GM19468 (cell line): Measurements from ENCODE around the gene PLXNA4.
"Not testable (repeated sequence)": the region's sequence is repeated elsewhere in the genome, so short reads cannot be mapped to it uniquely, and the experiment has no call there.

Experiments
- ATAC-seq: cut with Tn5 transposase; IDR thresholded peaks from one replicate; pipeline ENCODE4 v1.9.1; 2021; ENCODE audit warnings: mild to moderate bottlenecking, moderate library complexity, moderate number of reproducible peaks; ENCODE audit not compliant: unreplicated experiment; ENCODE audit errors: extremely low read depth

PLXNA4 gene

DNA sequence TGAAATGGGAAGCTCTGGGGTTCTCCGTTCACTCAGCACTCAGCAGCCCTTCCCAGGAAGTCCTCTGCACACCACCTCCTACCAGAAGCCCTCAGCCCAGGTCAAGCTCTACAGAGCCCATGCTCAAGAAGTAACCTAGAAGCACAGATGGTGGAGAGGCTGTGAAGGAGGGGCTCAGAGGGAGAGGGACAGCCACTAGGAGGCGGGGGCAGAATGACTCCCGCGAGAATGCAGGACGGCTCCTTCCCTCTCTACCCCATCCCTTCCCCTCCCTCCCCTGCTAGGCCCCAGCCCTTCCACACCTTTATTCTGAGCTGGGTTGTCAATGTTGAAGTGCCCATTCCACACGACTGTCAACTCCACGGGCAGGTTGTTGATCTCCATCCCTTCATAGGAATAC is 373.2 kb downstream of the PLXNA4 start:
- no peak for ATAC-seq

- no peak for ATAC-seq
These were observed 373.7 kb downstream of the PLXNA4 start for GRCh38 chr7:132202541-132202940.

- ATAC-seq = no peak
These were observed 376.1 kb downstream of the PLXNA4 start for GRCh38 chr7:132200141-132200540.

DNA sequence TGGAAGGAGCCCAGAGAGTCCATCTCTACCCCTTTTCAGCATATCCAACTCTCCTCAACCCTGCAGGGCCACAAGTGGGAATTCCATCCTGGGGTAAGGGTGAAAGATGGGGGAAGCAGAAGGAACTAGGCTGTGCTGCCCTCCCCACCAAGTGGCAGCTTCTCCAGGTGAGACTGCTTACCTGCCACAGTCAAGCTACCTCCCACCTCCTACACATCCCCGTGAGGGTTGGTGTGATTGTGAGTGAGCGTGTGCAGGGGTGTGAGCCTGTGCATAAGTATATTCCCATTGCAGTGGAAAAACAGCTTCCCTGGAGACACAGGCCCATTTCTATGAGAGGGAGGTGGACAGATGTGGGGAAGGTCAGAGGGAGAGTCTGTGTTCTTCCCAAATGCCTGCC is 376.6 kb downstream of the PLXNA4 start:
- no peak for ATAC-seq

DNA sequence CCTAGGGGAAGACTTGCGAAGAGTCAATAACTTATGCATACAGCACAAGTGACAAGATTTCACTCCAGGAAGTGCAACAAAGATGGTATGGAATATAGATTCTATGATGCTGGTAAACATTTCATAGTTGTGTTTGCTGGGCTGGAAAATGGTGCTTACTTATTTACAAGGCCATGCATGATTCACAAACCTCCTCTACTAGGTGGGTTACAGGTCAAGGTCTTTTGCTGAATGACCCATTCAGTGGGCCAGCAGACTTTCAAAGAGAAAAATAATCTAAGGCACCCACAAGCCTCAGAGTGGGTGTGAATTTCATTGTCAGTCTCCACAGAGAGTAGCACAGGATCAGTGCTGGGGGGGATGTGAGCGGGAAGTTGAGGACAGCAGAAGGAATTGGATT is 378.5 kb downstream of the PLXNA4 start:
- no peak for ATAC-seq

DNA sequence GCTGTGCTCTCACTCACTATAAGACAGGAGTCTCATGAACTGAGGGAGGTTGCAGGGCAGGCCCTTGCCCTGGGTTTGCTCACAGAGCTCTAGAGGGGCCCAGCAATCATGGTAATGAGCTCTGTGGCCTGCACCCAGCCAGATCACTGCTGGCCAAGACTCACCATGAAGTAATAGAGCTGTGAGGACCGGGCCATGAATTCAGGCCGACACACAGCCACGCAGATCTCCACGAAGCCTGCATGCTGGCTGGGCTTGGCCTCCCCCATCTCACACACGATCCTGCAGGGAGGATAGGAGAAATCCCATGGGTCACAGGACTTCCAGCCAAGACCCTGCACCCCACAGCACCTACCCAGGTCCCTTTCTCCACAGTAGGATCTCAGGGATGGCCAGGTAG is 382.4 kb downstream of the PLXNA4 start:
- ATAC-seq = no peak

DNA sequence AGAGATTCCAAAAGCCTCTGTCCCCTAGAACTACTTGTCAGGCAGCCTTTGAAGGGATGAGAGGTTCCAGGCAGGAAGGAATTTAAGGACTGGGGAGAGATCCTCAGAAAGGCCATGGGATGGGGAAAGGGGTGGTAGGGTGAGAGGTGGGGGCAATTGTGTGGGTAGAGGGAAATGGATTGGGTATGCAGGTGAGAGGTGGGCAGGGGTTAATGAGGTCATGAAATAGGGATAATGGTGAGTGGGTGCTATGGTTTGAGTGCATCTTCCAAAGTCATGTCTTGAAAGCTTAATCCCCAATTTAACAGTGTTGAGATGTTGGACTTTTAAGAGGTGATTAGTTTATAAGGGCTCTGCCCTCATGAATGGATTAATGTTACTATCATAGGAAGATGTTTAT is 383.5 kb downstream of the PLXNA4 start:
- no peak for ATAC-seq

- no peak for ATAC-seq
These were observed 384.9 kb downstream of the PLXNA4 start for GRCh38 chr7:132191418-132191817.

GRCh38 chr7:132190683-132191082 is 385.6 kb downstream of the PLXNA4 start:
- ATAC-seq = no peak

- no peak for ATAC-seq
These were observed 386.4 kb downstream of the PLXNA4 start for GRCh38 chr7:132189881-132190280.

- no peak for ATAC-seq
These were observed 388.1 kb downstream of the PLXNA4 start for GRCh38 chr7:132187869-132188789.

DNA sequence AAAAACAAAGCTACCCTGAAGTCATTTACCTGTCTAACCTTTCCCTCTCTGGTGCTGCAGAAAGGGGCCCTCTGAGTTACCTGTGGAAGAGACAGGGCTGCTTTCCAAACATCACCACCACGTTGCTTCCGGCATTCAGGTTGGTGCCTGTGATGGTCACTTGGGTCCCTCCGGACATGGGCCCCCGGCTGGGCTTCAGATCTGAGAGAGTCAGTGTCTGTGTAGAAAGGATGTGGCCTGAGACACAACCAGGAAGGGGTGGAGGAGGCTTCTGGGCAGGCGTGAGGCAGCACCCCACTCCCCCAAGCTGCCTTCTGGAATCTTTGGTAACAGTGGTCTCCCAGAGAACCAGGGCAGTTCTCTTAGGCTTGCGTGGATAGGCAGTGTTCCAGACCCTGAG is 388.9 kb downstream of the PLXNA4 start:
- ATAC-seq = no peak

GRCh38 chr7:132185150-132185549 is 391.1 kb downstream of the PLXNA4 start:
- no peak for ATAC-seq

- no peak for ATAC-seq
These were observed 392.4 kb downstream of the PLXNA4 start for GRCh38 chr7:132183781-132184380.

DNA sequence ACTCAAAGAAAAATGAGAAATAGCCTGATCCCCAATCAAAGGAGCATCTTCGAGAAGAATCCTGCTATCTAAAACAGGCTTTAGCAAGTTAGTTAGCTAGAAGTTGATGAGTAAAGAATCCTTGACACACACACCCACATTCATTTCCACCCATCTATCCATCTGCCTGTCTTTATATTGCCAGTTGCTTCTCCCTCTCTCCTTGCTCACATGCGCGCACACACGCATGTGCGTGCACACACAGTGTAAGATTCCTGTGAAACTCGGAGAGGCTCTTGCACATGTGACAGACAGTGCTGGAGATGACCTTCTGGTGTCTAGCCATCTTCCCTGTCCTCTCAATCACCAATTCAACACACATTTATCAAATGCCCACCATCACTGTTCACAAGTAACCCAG is 393.3 kb downstream of the PLXNA4 start:
- no peak for ATAC-seq

DNA sequence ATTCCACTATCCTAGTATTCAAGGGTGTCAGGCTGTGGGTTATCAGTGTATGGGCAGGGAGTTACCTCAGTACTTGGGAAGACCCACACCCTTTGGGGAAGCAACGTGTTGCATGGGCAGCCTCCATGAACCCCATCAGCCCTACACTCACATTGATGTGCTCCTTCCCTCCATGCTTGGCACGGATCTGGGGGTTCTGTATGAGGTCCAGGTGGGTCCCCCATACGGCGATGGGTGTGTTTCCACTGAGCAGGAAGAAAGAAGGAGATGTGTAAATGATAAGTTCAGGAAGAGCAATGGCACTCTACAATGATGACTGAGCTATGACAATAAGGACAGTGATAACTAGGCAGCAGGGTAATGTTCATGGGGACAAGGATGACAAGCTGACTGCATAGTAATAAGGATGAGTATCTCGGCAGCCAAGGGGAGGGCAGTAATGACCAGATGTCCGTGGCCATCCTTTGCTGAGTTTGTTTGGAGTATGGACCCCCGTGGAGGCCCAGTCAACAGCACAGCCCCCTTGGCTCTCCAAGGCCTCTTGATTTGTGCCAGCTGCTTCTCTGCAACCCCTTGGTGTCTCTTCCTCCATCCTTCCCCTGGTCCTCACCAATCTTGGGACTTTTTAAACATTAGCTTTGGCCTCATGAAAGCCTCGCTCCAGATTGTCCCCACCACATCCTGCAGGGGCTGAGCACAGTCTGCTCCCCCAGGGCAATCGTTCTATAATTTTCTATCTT is 394.2 kb downstream of the PLXNA4 start:
- ATAC-seq = no peak

DNA sequence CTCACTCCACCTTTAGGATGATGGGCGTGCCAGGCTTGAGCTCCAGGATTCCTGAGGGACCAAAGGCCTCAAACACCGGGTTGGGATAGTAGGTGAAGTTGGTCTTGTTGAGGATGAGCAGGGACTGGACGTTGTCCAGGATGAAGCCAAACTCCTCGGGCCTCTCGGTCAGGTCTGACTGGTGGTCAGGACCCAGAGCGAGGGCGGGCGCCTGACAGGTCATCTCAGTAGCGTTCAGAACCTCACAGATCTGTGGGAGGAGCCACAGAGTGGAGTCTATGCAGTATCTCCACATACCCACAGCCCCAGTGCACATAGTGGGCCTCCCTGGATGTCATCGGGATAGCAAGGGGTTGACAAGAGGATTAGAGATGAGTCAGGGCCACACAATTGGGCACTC is 394.9 kb downstream of the PLXNA4 start:
- ATAC-seq = no peak

DNA sequence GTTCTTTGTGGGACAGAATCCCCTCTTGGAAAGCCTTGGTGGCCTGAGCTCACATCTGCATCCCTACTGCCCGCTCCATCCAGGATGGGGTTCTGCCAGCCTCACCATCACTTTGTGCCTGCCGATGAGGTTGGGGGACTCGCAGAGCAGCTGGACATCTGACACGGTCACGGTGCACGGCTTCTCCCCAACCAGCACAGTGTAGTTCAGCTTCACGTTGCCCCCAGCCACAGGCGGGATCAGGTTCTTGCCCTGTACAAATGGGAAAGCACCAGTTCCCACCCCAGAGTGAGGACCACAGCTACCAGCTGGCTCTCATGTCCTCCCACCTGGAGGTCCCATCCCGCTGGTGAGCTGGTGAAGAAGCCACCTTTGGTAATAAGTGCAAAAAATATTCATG is 395.8 kb downstream of the PLXNA4 start:
- no peak for ATAC-seq

- ATAC-seq = no peak
These were observed 396.6 kb downstream of the PLXNA4 start for GRCh38 chr7:132179681-132180080.

DNA sequence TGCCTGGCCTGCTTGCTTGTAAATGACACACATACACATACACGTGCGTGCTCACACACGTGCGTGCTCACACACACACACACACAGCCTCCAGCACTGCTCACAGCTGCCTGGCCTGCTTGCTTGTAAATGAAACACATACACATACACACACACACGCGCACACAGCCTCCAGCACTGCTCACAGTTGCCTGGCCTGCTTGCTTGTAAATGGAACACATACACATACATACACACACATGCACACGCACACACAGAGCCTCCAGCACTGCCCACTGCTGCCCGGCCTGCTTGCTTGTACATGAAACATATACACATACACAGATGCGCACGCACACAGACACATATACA is 397.2 kb downstream of the PLXNA4 start:
- ATAC-seq = no peak

- ATAC-seq = not testable (repeated sequence)
These were observed 397.7 kb downstream of the PLXNA4 start for GRCh38 chr7:132178402-132179079.
